HS-27A (cell line): Measurements from ENCODE around the gene SLC20A1.

ENCODE experiments used
- DNase-seq: peaks from one replicate; pipeline ENCODE4 v3.0.0-alpha.2; 2012; ENCODE audit warnings: low read depth, missing footprints

Gene SLC20A1

DNA sequence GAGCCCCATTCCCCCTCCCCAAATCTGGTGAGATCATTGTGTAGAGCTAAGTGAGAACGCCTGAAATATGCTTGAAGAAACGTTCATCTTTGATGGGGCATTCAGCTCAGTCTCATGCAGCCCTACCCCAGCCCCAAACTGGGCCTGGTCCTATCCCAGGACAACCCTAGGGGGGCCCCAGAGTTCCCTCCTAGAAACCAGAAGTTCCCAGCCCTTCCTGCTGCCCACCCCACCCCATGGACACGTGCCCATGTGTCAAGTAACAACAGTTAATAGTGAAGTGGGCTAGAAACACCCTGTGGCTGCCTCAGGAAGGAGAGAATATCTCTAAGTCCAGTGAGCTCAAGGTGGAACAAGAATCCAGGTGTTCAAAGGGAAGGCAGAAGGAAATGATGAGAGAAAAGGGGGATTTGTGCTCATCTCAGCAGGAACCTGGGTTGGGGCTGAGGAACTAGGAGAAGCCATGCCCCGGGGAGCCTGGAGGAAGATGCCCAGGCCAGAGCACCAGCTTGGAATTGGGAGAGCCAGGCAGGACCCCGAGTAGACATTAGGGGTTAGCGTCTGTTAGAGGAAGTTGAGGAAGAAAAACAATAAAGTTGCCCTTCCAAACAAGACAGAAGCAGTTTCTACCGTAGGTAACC is 20.1 kb upstream of the SLC20A1 start:
- DNase-seq = no peak

DNA sequence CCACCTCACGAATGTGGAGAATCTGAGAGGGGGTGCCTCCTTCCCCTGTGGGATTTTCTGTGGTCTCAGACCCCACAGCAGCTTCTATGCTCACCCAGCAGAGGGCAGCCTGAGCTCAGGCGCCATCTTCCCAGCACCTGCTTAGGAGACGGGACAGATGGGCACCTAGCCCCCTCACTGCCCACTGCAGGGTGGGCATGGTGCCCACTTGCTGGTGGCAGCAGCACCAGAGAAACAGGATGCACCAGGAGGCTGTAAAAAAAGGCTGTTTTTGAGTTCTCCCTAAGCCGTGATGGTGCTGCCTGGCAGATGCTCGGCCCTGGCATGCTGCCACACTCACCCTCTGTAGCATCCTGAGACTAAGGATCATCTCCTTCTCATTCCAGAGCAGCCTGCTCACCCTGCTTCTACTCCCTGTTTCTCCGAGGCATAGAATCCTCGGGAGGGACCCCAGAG is 19.1 kb upstream of the SLC20A1 start:
- peak; percentile 93 for DNase-seq

DNA sequence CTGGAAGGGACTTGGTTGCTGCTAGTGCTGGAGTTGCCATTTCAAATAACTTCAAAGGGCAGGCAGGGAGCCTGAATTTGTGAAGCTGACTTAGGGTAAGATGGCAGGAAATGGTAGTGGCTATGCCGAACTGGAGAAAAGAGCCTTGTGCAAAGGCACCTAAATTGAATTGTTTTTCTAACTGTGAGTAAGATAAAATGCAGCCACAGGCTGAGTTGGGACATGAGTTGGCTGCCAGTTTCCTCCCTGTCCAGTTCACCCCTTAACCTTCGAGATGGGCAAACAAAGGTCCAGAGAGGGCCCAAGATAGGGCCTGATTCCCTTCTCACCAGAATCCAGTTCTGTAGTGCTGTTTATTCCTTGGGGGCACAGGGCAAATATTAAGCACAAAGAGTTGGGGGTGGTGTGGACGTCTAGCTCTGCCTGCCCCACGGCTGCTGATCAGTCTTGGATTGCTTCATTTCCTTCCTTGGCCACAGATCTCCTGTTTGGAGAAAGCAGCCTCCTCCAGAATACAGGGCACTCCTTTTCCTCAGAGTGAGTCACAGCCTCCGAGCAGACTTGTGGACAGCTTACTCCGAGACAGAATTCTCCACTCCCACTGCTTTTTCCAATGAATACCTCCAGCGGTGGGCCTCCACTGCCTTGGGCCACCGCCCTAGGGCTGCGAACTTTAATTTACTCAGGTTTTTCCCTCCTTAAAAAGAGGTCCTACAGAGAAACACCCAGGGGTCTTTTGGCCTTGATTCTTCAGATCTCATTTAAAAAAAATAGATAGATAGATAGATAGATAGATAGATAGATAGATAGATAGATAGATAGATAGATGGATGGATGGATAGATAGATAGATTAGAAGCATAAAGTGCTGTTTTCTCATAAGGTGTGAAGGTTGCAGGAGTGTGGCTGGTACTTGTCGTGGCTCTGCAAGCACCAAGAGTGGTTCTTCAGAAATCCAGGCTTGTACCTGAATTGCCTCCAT is 18.4 kb upstream of the SLC20A1 start:
- DNase-seq = peak; percentile 97

DNA sequence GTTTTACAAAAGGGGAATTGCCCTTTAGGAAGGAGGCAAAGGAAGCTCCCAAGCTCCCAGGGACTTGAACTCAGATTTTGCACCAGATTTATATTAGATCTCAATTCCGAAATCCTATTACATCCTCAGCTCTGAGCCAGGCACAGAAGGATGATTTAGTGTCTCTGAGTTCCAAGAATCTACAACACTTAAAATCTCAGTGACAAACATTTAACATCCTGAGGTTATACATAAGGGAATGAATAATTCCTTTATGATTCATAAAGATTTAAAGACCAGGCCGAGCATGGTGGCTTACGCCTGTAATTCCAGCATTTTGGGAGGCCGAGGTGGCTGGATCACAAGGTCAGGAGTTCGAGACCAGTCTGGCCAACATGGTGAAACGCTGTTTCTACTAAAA is 16.5 kb upstream of the SLC20A1 start:
- DNase-seq = no peak

DNA sequence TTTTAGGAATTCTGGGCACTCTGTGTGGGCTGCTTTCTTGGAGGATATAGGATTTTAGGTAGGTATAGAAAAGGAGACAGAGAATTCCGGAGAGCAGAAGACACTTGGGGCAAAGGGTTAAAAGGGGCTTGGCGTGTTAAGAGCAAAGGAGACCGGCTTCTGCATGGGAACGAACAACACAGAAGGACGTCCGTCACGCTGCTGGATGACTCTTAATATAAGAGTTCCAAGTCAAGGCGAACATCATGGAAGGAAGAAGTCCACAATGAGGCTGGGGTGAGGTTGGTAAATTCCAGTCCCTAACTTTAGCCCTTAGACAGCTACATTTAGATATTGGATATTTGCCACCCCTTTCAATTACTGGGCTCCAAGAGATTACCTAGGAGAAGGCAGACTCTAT is 15.9 kb upstream of the SLC20A1 start:
- DNase-seq = no peak

DNA sequence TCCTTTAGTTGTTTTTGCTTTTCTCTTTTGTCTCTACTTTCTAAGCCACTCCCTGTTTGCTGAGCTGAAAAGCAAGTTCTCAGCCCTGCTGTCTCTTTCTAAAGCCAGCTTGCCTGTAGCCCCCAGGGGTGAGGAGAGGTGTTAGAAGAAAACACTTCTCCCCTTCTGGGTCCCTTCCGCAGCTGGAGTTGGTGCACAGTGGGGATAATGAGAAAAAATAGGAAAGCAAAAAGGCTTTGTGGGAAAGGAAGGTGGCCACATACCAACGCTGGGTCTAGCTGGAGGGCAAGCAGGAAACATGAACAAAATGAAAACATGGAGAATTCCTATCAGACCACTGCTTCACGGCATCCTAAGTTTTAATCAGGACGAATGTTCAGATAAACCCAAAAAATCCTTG is 15.5 kb upstream of the SLC20A1 start:
- no peak for DNase-seq

DNA sequence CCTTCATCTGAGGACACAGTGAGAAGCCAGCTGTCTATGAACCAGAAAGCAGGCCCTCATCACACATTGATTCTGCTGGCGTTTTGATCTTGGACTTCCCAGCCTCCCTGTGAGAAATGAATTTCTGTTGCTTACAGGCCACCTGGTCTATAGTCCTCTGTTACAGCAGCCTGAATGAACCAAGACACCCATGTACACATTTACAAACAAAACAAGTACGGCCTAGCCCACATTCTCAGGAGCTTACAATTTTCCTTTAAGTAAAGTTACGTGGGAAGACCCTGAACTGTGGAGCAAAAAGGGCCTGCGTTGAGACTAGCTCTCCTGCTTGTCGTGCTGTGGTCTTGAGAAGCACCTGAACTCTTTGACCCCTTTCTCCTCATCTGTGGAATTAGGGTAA is 12.0 kb upstream of the SLC20A1 start:
- no peak for DNase-seq

DNA sequence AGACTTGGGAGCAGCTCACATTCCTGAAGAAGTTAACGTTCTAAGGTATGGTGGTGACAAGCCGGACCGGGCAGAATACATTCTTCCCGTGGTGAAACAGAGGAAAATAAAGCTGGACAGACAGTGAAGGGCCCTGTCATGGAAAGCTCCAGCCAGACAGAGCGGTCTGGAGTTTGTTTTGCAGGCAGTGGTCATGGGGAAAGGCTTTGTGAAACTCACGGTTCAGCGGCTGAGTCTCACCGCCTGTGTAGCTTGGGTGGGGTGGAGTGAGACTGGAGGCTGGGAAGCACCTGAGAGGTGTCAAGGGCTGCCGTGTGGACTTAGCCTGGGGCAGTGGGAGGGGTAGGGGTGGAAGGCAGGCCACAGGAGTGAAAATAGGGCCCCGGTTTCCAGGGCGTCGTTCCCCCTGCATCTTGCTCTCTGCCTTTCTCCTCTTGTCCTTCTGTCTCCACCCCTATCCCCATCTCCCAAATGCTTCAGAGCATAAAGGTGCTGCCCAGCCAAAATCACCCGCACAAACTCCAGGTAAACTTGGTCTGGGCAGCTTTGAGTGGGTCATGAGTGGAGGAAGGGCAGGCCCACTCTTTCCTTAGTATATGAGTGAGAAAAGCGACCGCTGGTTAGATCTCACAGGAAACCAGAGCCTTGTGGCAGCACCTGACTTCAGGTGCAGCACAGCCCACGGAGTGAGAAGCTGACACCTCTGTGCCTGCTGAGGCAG is 11.4 kb upstream of the SLC20A1 start:
- DNase-seq = no peak

DNA sequence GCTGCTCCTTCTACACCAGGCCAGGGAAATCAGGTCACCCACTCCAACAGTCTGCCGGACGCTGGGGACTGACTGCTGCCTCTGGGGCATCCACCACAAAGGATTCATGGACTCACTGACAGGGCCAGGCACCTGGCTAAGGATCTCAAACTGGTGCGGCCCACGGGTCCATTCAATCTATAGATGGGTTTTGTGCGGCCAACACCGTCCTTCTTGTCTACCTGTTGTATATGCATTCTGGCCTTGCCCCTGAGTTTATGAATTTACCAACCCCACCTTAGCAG is 10.9 kb upstream of the SLC20A1 start:
- DNase-seq = no peak

DNA sequence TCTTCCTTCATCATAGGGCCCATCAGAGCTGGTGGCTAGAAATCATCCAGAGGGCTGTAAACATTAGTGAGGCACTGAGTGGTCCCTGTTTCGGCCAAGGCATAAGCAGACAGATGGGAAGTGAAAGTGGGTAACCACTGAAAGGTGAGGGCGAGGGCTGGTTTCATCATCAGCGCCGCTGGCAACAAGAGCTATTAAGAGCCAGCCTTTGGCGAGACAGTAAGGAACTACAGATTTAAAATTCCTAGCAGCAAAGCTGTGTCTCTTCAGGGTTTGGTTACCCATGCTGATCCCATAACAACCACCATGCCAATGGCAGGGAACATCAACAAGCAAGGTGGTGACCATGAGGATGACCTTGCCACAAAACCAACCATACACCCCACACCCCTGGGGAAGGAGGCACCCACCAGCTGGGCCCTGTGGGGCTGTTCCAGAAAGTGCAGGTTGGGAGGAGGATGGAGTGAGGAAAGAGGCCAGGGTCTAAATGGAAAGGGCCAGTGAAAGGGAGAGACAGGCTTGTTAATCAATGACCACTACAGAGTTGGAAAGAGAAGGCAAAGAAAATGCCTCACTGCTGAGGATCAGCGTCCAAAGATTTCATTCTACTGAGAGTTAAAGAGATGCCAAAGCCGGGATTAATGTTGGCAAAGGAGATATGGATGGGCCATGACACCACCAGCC is 9.0 kb upstream of the SLC20A1 start:
- DNase-seq = no peak

DNA sequence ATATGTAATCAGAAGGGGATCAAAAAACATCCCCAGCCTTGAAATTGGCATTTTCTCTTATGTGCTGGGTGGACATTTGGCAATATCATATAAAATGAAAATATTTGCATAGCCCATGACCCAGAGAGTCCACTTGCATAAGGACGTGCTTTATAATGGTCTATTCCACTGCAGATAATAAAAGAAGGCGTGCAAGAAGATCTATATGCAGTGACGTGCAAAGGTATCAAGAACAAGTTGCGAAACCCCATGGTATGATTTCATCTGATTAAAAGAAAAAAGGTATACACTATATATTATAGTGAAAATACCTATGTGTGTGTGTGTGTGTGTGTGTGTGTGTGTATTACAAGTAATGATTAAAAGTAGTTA is 8.5 kb upstream of the SLC20A1 start:
- no peak for DNase-seq

DNA sequence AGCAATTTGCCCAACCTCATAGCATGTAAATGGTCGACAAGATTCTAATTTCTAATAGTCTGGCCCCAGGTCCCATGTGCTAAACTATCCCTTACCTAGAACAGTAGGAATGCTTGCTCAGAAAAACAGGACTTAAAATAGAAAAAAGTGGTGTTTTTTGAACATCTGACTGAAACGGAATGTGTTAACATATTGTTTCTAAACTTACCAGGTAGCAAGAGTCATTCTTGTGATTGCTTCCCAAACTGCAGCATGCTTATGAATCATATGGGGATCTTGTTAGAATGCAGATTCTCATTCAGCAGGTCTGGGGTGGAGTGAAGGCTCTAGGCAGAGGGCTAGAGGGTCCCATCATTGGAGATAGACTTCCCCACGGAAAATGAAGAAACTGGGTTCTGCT is 5.8 kb upstream of the SLC20A1 start:
- DNase-seq = no peak

DNA sequence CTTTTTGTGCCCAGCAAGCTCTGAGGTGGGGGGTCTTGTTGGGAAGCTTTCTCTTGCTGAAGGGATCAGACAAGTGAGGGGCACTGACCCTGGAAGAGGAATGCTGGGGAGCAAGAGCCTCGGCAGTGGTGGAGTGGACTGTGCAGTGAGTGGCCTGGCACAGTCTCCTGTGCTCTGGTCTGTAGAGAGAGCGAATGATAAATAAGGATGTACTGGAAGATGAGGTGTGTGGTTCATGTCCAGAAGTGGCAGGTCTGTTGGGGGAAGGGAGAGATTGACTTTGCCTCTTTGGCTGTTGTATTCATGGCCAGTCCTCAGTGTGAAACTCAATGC is 5.3 kb upstream of the SLC20A1 start:
- DNase-seq = no peak

DNA sequence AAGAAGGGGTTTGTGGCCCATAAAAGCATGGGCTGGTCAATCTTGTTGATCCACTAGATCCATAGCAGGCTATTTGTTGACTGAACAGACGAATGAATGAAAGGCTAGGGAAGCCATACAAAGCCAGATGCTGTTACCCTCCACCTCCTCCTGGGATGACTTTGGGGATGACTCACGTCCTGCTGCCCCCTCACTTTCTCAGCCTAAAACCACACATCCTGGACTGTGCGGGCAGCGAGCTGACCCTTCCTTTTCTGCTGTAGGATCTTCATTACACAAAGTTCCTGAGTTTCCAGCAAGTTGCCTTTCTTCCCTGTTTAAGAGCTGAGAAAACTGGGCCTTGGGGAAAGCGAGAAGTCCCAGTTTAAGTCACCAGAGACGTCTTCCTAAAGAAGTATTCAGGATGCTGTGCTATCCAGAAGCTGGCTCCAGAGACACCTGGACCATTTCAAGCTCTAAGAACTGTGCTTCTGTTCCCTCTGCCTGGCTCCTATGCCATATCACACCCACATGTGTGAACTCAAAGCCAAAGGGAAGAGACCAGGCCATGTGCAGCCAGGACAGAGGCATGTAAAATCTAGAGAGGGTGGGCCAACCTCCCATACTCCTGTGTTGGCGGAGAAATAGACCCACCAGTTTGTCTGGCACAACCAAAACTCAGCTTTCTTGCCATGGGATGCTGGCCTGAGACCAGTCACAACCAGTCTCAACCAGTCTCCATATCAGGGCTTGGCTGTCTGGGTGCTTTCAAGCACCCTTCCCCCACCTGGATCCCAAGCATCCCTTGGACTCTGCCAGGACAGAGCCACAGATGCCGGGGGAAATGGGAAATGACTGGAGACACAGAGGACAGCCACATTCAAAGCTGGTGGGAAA is 4.7 kb upstream of the SLC20A1 start:
- peak; percentile 96 for DNase-seq

DNA sequence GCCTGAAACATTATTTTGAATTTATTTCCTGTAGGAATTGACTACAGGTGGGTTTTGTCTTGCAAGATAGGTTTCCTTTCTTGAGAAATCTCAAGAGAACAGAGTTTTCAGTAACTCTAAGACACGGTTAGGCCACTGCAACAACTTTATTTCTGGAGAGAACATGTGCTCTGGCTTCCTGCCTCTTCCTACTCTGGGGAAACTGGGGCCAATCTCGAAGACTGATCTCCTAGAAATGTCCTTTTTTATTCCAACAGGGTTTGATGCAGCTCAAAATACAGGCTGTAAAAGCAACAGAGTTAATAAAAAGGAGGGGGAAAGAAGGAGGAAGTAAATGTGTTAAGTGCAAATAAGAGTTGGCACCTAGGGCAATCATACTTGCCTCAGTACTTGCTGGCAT is 4.0 kb upstream of the SLC20A1 start:
- DNase-seq = no peak

DNA sequence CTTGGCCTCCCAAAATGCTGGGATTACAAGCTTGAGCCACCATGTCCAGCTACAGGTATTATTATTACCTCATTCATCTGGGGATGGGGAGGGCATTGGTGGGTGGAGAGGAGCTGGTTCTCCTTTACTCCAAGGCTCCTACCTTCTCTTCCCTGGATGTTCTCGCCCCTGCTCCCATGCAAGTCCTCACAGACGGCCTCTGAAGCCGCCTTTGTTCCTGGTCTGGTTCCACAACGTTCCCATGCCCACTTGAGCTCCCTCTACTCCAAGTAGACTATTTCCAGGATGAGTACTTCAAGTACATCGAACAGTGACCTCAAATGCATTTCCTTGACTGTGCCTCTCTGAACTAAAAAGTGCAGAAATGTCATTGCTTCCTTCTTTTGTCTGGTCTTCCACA is 3.2 kb upstream of the SLC20A1 start:
- no peak for DNase-seq

DNA sequence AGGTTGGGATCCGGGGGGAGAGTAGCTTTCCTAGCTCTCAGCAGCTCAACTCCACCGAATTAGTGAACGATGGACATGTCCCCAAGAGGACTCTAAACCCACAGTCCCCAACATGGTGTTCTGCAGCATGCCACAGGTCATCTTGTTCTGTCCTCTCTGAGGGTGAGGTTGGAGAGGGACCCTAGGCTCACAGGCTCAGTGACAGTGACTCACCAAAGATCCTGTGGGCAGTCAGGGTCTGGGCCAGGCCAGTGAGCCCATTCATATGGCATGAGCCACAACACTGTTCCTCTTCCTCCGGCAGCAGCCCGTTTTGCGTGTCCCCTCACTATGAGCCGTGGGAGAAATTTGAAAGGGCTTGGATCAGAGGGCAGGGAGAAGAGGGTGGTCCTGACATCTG is 2.8 kb upstream of the SLC20A1 start:
- DNase-seq = peak; percentile 57

DNA sequence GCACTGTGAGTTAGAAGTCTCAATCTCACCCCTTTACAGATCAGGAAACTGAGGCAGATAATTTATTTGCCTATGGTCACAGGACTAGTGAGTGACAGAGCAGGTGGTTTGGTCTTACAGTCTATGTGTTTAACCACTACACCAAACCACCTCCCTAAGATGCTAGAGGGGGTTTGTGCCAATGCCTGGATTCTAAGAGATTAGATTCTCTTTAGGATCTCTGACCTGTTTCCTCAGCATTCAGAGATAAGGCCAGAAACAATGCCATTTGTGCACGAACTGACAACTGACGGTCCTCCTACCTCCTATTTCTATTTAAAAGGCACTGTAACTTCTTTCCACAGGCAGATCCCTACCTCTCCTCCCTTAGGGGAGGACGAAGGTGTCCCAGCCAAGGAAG is 2.3 kb upstream of the SLC20A1 start:
- DNase-seq = no peak

DNA sequence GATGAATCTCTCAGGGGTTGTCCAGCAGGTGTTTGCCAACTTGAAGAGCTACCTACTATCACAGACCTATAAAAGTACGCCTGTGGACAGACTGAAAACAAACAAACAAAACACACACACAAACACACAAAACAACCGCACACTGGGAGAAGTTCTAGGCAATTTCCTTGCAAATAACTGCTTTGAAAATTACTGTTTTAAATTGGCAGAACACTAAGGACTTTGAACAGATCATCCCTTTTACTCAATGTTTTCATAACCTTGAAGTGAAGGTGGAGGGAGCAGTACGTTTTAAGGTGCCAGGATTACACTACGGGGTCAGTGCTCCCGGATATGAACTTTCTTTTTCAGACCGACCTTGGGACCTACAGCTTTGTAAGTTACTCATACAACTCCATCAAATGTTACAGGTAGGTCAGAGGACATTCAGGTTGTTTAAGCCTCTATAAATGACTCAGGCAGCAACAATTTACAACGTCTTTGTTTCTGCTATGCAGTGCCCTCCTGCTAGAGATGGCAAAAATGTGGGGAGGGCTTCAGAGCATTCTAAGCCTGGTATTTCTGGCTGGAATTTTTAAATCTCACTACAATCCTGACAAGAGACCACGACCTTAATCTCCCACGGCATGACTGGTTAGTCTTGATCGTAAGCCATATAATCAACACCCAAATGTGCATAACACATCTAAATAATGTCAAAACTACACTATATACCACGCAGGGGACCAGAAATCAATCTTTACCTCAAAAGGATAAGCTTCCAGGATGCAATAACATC is 1.4 kb upstream of the SLC20A1 start:
- DNase-seq = peak; percentile 84

DNA sequence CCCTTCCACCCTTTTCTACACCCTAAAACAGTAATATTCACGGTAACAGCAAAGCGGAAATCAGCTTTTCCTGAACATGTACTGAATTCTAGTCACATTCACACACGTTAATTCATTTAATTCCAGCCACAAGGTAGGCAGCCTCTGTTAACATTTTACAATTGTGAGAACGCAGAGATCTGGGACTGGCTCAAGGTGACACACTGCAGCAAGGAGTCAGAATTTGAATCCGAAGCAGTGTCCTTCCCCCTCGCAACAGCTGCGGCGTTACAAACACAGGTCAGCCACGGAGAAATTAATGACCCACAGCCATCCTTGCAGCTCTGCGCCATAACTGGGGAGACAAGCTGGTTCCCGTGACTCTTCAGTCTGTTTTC is 818 bp upstream of the SLC20A1 start:
- peak; percentile 41 for DNase-seq
